H54 (cell line): Measurements from ENCODE around the gene NUP210.

Experiments
- DNase-seq: peaks from one replicate; pipeline ENCODE4 v3.0.0; 2011; ENCODE audit warnings: low spot score, mixed read lengths; ENCODE audit not compliant: insufficient read length
- FAIRE-seq: peaks from 3 replicates; lab custom pipeline; 2011; peaks lifted over from hg19 to GRCh38; lab: Jason Lieb, UNC
- POLR2A ChIP-seq: IDR thresholded peaks from 2 replicates; pipeline ENCODE4 v1.6.1; 2011; ENCODE audit warnings: low read depth, mild to moderate bottlenecking, low read length

Gene NUP210

DNA sequence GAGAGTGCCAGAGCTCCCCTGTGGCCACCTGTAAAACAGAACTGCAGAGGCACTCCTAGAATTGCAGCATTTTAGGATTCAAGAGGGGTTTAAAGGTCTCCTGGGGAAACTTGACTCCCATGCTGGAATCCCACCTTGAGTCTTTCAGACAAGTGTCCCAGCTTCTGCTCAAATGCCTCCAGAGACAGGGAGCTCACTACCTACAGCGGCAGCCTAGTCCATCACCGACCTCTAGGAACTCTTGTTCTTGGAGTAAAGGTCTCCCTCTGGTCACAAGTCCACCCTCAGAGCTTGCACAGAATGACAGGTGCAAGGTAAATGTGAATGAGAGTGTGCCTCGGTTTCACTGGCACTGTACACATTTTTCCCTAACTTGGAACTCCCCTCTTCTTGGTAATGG is 72.0 kb downstream of the NUP210 start:
- no peak for TF ChIP-seq POLR2A
- DNase-seq: no peak
- FAIRE-seq: no peak

DNA sequence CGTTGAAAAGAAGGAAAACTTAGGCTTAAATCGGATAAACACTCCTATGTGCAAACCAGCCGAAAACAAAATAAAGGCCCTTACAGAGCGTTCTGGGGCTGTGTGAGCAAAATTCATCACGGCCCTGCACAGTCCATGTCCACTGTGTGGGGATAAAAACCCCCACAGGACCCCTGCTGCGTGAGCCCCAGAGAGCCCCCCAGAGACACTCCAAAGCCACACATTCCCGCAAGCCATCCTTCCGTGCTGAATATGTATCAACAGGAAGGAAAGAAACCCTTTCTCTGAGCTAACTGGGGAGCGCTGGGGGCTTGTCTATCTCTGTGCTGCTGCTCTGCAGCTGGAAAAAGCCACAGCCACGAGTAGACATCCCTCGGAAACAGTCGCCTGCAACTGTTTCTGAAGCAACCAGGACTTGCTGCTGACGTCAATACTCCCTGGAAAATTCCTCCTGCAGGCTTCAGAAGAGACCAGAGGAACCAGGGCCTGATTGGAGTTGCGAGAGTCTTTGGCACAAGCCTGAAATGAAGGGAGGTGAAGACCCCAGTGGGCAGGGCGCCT is 72.7 kb downstream of the NUP210 start:
- no peak for TF ChIP-seq POLR2A
- no peak for DNase-seq
- FAIRE-seq: no peak

DNA sequence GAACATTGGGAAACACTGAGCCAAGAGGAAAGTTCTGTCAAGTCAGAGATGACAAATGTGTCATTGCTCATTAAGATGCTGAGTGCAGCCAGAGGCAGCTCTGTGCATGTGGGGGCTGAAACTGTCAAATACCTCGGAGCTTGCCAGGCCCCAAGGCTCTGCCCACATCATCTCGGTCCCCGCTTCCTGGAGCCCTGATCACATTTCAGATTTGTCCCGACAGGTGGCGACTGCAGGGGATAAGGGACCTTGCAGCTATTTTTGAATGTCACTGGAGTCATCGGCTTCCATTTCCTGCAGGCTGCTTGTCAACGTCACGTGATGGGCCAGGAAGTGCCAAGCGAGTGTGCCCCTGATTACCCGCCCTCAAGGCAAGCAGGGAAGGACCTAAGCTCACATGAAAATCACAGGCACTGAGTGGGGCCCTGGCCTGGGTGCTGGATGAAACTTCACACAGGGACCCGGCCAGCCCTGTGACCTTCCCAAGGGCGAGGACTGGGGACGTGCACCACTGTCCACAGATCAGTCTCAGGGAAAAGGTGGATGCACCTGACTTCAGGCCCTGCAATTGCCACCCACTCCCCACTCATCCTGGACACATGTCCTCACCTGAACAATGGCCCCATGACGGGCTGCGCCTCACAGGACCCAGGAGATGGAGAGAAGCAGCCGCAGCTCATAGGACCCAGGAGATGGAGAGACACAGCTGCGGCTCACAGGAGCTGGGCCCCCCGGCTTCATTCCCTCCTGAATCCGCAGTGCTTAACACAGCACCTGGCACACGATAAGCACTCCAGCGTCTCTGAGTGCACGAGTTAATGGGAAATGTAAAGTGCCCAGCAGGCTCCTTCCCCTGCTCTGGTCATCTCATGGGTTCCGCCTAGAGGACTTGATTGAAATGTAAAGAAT is 73.4 kb downstream of the NUP210 start:
- FAIRE-seq (no peak), DNase-seq (no peak)
- no peak for TF ChIP-seq POLR2A

DNA sequence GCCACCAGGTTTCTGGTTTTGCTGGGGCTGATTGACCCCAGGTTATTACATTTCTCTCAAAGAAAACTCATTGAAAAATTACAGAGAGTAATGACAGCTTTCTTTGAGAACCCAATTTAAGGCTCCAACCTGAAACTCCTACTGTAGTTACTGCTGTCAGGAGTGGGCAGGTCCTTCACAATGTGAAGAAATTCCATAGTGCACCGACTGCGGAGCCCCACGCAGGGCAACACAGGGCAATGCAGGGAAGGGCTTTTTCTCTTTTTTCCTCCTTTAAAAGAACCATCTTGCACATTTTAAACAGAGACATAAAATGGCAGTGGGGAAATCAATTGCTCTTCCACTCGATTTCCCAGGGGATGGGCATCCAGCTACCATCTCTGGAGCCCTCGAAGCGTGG is 74.3 kb downstream of the NUP210 start:
- no peak for TF ChIP-seq POLR2A
- FAIRE-seq (no peak), DNase-seq (no peak)

DNA sequence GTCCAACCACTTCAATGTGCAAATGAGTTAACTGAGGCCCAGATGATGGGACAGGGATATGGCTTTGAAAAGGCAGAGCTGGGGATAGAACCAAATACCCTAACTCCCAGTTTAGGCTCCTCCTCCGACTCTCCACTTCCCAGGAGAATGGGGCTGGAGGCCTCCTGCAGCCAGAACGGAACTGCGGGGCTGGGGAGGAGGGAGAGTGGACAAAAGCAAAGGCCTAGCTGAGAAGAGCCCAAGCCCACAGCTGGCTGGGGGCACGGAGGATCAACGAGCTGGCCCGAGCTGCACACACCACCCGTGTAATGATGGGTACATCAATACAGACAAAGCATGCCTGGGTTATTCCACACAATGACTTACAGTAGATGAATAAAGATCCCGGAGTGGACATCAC is 74.8 kb downstream of the NUP210 start:
- no peak for DNase-seq
- no peak for FAIRE-seq
- no peak for TF ChIP-seq POLR2A

DNA sequence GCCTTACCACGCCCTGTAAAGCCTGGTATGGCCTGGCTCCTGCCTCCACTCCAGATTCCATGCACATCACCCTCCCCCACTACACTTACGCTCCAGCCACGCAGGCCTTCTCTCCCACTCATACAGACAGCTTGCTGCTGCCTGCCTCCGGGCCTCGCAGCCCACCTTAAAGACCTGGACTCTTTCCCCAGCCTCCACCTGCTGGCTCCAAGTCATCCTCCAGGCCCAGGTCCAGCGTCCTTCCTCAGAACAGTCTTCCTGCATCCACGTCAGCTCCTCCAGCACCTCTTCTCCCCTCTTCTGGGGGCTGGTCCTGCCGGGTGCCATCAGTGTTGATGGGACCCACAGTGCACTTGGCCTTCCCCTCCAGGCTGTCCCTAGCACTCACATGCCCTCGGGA is 75.5 kb downstream of the NUP210 start:
- DNase-seq (no peak), FAIRE-seq (no peak)
- TF ChIP-seq POLR2A: no peak

DNA sequence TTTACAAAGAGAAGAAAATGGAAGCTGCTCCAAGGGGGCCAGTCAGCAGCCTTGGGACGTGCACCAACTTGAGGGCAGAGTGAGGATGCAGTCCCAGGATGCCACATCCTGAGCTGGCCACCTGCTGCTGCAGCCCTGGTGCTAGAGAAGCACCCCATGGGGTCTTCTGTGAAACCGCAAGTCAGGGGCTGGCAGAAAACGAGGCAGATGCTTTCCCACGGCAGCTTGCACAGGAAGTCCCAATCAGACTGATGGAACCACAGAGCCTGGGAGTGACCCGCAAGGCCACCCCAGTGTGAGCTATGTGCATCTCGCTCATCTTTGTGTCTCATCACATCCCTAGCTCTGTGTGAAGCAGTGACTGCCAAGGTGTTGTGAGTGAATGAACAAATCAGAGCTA is 76.5 kb downstream of the NUP210 start:
- FAIRE-seq: no peak

DNA sequence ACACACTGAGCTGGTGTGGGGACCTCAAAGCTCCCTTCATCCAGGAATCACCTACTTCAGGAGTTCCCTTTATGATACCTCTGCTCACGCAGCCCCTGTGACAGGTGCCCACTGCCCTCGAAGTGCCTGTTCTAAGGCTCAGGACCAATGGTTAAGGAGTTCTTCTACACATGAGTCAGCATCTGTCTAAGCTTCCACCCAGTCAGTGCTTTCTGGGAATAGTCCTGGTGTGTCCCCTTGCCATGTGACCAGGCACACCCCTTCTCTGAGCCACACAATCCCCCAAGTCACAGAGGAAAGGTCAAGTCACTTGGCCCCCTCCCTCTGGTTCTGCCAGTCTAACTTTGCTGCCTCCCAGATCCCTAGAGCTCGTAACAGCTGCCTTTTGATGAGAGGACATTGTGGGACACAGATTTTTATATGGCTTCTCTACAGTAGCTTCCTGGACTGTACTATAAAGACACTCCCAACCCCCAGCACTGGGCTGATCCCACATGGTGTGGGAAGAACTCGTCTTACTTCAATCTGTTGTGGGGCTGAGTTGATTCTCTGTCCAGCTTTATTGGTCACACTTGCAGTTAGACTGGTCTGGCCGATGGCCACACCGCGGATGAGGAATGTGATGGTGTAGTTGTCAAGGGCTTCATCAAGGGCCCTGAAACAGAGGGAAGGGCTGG is 78.8 kb downstream of the NUP210 start:
- no peak for TF ChIP-seq POLR2A
- FAIRE-seq (no peak), DNase-seq (no peak)

More for the DNA sequence above, 76.5 kb downstream of the NUP210 start:
- TF ChIP-seq POLR2A: no peak
- DNase-seq: no peak

DNA sequence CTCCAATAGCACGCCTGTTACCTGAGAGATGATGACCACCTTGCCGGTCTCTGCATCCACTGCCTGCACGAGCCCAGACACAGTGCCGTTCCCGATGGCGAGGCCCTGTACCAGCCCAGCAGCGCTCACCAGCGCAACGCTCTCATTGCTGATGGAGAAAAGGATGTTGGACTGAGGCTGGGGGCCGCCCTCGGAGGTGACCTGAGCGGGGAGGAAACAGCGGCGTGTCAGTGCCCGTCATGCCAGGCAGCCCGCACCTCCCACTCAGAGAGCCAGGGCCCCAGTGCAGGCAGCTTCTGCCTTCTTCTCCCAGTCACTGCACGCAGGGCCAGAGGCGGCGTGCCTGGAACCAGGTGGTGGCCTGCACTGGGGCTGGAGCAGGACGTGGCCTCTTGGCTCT is 80.3 kb downstream of the NUP210 start:
- no peak for TF ChIP-seq POLR2A
- DNase-seq (no peak), FAIRE-seq (no peak)

DNA sequence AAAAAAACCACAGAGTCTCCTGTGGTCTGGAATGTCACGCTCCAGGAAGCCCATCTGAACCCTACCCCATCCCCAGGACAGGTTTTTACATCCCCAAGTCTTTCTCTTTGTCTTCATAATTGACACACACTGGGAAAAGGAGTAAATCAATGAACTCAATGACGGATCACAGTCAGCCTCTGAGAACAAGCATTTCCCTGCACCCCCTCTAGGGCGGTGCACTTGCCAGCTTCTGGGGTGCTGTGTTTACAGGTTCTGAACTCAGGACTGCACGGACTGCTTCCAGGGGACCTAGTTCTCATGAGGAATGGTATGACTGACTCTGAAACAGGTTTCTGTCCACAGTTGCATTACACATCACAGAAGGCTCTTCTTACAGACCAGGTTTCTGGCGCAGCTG is 81.1 kb downstream of the NUP210 start:
- DNase-seq: no peak
- no peak for FAIRE-seq
- no peak for TF ChIP-seq POLR2A

DNA sequence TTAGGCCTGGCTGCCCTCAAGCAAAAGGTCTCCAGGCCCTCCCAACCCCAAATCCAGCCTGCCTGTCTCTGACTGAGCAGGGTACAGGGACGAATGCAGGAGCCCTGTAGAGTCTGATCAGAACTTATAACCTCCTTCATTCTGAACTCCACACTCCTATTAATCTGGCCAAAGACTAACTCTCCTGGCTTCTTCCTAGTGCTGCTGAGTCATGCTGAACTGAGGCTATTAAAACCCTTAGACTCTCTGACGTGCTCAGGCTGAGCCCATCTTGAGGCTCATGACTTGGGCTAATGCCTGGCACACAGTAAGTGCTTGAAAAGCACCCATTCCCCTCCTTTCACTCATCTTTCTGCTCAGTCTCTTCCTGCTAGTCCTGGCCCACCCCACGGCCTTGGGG is 81.9 kb downstream of the NUP210 start:
- FAIRE-seq: no peak
- DNase-seq: peak; percentile 26
- no peak for TF ChIP-seq POLR2A

DNA sequence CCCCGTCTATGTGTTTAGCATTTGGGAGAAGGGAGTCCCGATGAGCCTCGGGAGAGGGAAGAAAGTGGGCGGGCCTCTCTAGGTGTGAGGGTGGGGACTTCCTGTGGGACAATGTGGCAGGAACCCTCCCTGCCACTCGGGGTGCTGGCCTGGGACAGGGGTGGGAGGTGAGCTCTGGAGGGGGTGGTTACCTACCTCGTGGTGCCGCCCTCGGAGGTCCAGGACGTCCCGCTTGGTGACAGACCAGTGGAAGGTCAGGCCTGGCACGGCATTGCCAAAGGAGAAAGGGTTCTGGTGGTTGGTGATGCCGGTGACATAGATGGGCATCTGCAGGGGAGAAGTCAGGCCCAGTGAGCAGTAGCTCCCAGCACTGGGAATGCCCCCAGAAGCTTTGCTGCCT is 83.5 kb downstream of the NUP210 start:
- DNase-seq (no peak), FAIRE-seq (no peak)
- TF ChIP-seq POLR2A: no peak

DNA sequence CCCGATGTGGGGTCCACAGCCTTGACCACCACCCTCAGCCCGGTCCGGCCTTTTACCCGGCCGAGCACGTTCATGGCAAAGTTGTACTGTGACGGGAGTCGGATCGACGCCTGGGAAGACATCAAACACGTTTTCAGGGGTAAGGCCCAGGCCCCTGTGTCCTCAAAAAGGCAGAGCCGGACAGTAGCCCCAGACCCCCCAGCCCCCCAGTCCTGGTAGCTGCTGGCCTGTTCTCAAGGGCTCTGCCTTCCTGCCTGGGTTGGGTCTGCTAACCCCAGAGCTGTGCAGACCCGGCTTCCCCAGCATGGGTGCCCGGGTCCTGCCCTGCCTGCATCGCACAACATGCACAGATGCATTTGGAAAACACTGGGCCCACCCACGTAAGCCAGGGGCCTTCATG is 84.6 kb downstream of the NUP210 start:
- no peak for TF ChIP-seq POLR2A
- FAIRE-seq (no peak), DNase-seq (no peak)

DNA sequence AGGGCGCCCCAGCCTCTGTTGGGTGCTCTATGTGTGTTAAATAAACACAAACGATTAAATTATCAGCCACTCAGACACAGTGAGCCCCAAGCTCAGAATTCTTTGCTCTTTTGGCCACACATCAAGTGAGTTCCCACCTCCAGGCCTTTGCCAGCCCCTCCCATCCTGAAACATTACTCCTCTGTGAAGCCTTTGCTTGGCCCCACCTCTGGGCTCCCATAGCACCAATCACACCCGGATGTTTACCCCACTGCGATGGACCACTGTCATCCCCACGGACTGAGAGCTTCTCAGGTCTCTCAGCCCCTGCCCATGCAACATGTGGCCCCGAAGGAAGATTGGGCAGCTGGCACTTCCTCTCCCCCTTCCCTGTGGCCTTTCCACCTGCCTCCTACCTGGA is 85.1 kb downstream of the NUP210 start:
- TF ChIP-seq POLR2A: no peak
- FAIRE-seq (no peak), DNase-seq (no peak)
